OCI-LY7 (cell line): Measurements from ENCODE around the gene BNIP3.

ENCODE experiments used
- EZH2phosphoT487 ChIP-seq: fragments of 200-600 bp; sonication (generic); IDR thresholded peaks from 2 replicates; pipeline ENCODE4 v1.6.1; 2018; ENCODE audit warnings: low read depth, borderline replicate concordance, mild to moderate bottlenecking, mixed run types, antibody characterized with exemption, low read length, moderate library complexity, mixed read lengths
- TF ChIP-seq, protein P1 (sequence below): fragments of 200-600 bp; sonication (generic); conservative IDR thresholded peaks from 2 replicates; pipeline ENCODE4 v1.5.1; 2014; ENCODE audit warnings: mild to moderate bottlenecking, antibody characterized with exemption, low read length, moderate library complexity, mixed read lengths

DNA sequence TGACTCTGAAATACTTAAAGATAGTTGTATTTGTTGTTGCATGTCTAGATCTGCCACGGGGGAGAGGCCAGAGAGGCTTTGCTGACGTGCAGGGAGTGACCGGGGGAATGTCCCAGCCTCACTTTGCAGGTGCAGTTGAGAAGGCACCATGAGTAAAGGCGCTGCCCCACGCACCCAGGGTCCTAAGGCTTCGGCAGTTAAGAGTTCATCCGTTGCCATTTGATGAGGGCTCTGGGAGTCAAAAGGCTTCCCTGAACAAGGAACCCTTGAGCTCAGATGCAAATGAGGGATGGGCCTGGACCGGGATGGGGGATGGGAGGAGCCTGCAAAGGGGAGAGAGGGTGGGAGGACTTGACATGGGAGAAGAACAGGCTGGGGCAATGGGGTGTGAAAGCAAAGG, 60.5 kb downstream of the BNIP3 start:
- TF ChIP-seq, protein P1, sequence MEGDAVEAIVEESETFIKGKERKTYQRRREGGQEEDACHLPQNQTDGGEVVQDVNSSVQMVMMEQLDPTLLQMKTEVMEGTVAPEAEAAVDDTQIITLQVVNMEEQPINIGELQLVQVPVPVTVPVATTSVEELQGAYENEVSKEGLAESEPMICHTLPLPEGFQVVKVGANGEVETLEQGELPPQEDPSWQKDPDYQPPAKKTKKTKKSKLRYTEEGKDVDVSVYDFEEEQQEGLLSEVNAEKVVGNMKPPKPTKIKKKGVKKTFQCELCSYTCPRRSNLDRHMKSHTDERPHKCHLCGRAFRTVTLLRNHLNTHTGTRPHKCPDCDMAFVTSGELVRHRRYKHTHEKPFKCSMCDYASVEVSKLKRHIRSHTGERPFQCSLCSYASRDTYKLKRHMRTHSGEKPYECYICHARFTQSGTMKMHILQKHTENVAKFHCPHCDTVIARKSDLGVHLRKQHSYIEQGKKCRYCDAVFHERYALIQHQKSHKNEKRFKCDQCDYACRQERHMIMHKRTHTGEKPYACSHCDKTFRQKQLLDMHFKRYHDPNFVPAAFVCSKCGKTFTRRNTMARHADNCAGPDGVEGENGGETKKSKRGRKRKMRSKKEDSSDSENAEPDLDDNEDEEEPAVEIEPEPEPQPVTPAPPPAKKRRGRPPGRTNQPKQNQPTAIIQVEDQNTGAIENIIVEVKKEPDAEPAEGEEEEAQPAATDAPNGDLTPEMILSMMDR = no peak
- no peak for TF ChIP-seq EZH2phosphoT487
